Activated CD8-positive, alpha-beta T cell treated with anti-CD3 and anti-CD28 coated beads, Interleukin-2, amount 10 ng/mL, durations not matched to agents 7 days and 5 days (primary cell): Measurements from ENCODE around the gene ANO3. TPM values are rescaled to one million over a fixed set of nuclear protein-coding genes. Genes with fewer than 3 reads are reported as not detected.

Experiments
- ATAC-seq: fragments of 150-1000 bp; cut with Tn5 transposase; one replicate; pipeline ENCODE4 v1.10.0; 2021; ENCODE audit warnings: moderate library complexity
- CTCF ChIA-PET: fragments of 350-600 bp; sonication (Branson Sonifier 250); formaldehyde crosslinking; loops from one replicate; lab custom pipeline; 2021; ENCODE audit warnings: antibody characterized with exemption; lab: Charles Lee
- POLR2A ChIA-PET: fragments of 350-600 bp; sonication (Branson Sonifier 250); formaldehyde crosslinking; loops from one replicate; lab custom pipeline; 2021; ENCODE audit warnings: antibody characterized with exemption; lab: Charles Lee
- DNase-seq: peaks from one replicate; pipeline ENCODE4 v3.0.0-alpha.2; 2020
- H3K27ac Mint-ChIP-seq: one replicate; pipeline ENCODE4 v1.8.0; 2021; ENCODE audit warnings: mild to moderate bottlenecking, mixed read lengths
- H3K27me3 Mint-ChIP-seq: one replicate; pipeline ENCODE4 v1.8.0; 2021; ENCODE audit warnings: low read depth, mixed read lengths
- H3K36me3 Mint-ChIP-seq: one replicate; pipeline ENCODE4 v1.8.0; 2021; ENCODE audit warnings: low read depth, mixed read lengths
- H3K4me1 Mint-ChIP-seq: one replicate; pipeline ENCODE4 v1.8.0; 2021; ENCODE audit warnings: low read depth, mixed read lengths
- H3K4me3 Mint-ChIP-seq: one replicate; pipeline ENCODE4 v1.8.0; 2021; ENCODE audit warnings: mild to moderate bottlenecking, mixed read lengths
- H3K9me3 Mint-ChIP-seq: one replicate; pipeline ENCODE4 v1.8.0; 2022; ENCODE audit warnings: mixed read lengths; ENCODE audit not compliant: insufficient read depth
- total RNA-seq, 2 experiments: library from RNA; stranded (reverse); gene quantifications; one replicate each; pipeline ENCODE4 v1.2.3, GENCODE V29; 2021

Gene ANO3
- total RNA-seq, 2 experiments from 2014 or later: not detected

DNA sequence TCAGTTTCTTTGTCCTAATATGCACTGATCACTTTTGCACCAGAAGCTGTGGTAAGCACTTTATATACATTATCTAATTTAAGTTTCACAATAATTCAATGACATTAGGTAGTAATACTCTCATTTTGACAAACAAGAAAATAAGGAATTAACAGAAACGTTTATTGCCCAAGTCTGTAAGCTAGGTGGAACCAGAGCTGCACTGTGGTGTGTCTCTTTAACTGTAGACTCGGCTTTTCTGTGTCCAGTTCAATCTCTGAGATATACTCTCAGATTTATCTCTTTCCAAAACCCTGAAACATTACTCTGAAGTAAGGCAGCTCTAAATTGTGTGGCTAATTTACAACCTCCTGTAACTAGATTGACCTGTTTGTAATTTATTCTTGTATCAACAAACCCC is 139.1 kb downstream of the ANO3 start:
- H3K4me3 Mint-ChIP-seq: no peak overlapping the region
- CTCF ChIA-PET: no interaction called here
- POLR2A ChIA-PET: no interaction called here
- no peaks in the 10 kb centered on the region for H3K27me3 Mint-ChIP-seq
- no peaks in the 10 kb centered on the region for H3K4me1 Mint-ChIP-seq
- DNase-seq (no peak), ATAC-seq (no peak)
- H3K9me3 Mint-ChIP-seq: no peaks in the 10 kb centered on the region
- H3K36me3 Mint-ChIP-seq: no peaks in the 10 kb centered on the region
- no peak overlapping the region for H3K27ac Mint-ChIP-seq

GRCh38 chr11:26473216-26474194 is 141.6 kb downstream of the ANO3 start:
- no peaks in the 10 kb centered on the region for H3K27me3 Mint-ChIP-seq
- no peak overlapping the region for H3K27ac Mint-ChIP-seq
- no peaks in the 10 kb centered on the region for H3K36me3 Mint-ChIP-seq
- ChIA-PET POLR2A (no interaction called here), CTCF (no interaction called here)
- no peaks in the 10 kb centered on the region for H3K4me1 Mint-ChIP-seq
- DNase-seq (no peak), ATAC-seq (no peak)
- H3K9me3 Mint-ChIP-seq: no peaks in the 10 kb centered on the region
- H3K4me3 Mint-ChIP-seq: no peak overlapping the region

GRCh38 chr11:26474401-26474800 is 142.5 kb downstream of the ANO3 start:
- no peaks in the 10 kb centered on the region for H3K4me1 Mint-ChIP-seq
- H3K4me3 Mint-ChIP-seq: no peak overlapping the region
- no peaks in the 10 kb centered on the region for H3K36me3 Mint-ChIP-seq
- CTCF ChIA-PET: no interaction called here
- no peak overlapping the region for H3K27ac Mint-ChIP-seq
- no peaks in the 10 kb centered on the region for H3K27me3 Mint-ChIP-seq
- no peak for DNase-seq
- POLR2A ChIA-PET: no interaction called here
- H3K9me3 Mint-ChIP-seq: no peaks in the 10 kb centered on the region
- ATAC-seq: no peak

DNA sequence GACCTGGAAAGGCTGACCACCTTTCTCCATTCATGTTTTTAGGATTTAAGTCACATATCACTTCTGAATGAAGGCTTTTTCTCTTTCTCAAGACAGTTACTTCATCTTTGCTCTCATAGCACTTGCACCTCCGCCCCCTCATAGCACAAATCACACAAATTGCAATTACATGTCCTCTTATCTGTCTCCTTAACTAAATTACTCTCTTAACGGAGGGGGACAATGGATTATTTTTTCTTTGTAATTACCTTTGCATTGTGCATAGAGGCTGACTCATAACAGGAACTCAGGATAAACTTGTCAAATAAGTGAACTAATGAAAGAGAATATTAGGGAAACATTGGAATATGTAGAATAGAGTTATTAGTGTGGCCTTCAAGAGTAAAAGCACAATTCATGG is 145.5 kb downstream of the ANO3 start:
- POLR2A ChIA-PET: no interaction called here
- Mint-ChIP-seq H3K36me3 (no peaks in the 10 kb centered on the region), H3K27me3 (no peaks in the 10 kb centered on the region), H3K4me3 (no peak overlapping the region), H3K4me1 (no peaks in the 10 kb centered on the region), H3K9me3 (no peaks in the 10 kb centered on the region), H3K27ac (no peak overlapping the region)
- ATAC-seq (no peak), DNase-seq (no peak)
- CTCF ChIA-PET: no interaction called here

DNA sequence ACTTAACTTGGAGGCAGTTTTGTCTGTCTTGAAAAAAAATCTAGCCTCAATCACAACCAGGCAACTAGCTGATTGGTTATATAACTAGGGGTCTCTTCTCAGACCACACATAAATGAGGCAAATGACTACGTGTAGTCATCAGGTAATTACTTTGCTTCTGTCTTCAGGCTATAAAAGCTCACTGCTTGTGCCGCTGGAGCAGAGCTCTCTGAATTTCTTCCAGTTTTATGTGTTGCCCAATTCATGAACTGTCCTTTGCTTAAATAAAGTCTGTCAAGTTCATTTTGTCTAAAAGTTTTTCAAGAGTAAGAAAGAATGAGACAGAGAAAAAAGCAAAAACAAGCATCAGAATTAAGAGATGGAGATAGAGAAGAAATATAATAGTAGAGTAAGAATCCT is 146.8 kb downstream of the ANO3 start:
- CTCF ChIA-PET: no interaction called here
- ATAC-seq (no peak), DNase-seq (no peak)
- POLR2A ChIA-PET: no interaction called here
- no peaks in the 10 kb centered on the region for H3K4me1 Mint-ChIP-seq
- H3K27ac Mint-ChIP-seq: no peak overlapping the region
- no peaks in the 10 kb centered on the region for H3K27me3 Mint-ChIP-seq
- no peak overlapping the region for H3K4me3 Mint-ChIP-seq
- no peaks in the 10 kb centered on the region for H3K36me3 Mint-ChIP-seq
- peaks cover under 1% of the 10 kb centered on the region for H3K9me3 Mint-ChIP-seq

GRCh38 chr11:26480041-26480440 is 148.1 kb downstream of the ANO3 start:
- no peaks in the 10 kb centered on the region for H3K36me3 Mint-ChIP-seq
- CTCF ChIA-PET: no interaction called here
- no peak overlapping the region for H3K27ac Mint-ChIP-seq
- no peaks in the 10 kb centered on the region for H3K4me1 Mint-ChIP-seq
- no peak overlapping the region for H3K4me3 Mint-ChIP-seq
- DNase-seq (no peak), ATAC-seq (no peak)
- H3K9me3 Mint-ChIP-seq: peaks cover 5% of the 10 kb centered on the region
- H3K27me3 Mint-ChIP-seq: no peaks in the 10 kb centered on the region
- POLR2A ChIA-PET: no interaction called here

GRCh38 chr11:26483108-26483507 is 151.2 kb downstream of the ANO3 start:
- peaks cover 11% of the 10 kb centered on the region for H3K9me3 Mint-ChIP-seq
- no peaks in the 10 kb centered on the region for H3K4me1 Mint-ChIP-seq
- DNase-seq (no peak), ATAC-seq (no peak)
- H3K27ac Mint-ChIP-seq: no peak overlapping the region
- H3K4me3 Mint-ChIP-seq: no peak overlapping the region
- CTCF ChIA-PET: no interaction called here
- POLR2A ChIA-PET: no interaction called here
- H3K27me3 Mint-ChIP-seq: no peaks in the 10 kb centered on the region
- no peaks in the 10 kb centered on the region for H3K36me3 Mint-ChIP-seq

DNA sequence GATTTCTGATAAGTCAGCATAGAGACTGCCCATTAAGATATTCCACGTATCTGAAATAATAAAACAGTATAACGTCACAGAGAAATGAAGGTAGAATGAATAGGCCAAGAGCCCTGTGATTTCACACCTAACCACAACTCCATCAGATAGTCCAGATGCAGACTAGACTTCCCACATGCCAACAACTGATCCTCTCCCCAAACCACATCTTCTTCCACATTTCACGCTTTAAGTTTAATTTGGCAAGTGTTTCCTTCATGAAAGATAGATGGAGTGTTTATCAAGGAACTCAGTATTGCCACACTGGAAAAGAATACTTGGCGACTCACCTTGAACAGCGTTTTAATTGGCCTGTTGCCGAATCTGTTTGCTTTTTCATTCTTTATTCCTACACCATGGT is 158.6 kb downstream of the ANO3 start:
- ChIA-PET POLR2A (no interaction called here), CTCF (no interaction called here)
- Mint-ChIP-seq H3K27ac (no peak overlapping the region), H3K4me3 (no peak overlapping the region), H3K27me3 (no peaks in the 10 kb centered on the region), H3K36me3 (no peaks in the 10 kb centered on the region), H3K9me3 (peaks cover 11% of the 10 kb centered on the region), H3K4me1 (no peaks in the 10 kb centered on the region)
- ATAC-seq (no peak), DNase-seq (no peak)

DNA sequence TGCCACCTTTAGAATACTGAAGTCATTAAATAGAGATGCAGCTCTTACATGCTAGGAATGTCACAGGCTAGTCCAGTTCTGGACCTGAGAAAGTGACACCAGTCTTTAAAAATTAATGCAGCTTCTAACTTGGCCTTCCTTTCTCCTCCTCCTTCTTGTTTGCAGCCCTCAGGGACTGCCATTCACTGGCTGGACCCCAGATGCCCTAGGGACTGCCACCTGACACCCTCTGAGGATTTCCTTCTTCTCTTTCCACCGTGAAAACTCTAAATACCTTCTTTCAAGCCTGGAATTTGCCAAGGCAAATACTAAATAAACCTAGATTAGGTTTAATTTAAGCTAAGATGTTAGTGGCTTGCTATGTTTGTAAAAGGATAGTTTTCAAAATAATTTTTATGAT is 161.7 kb downstream of the ANO3 start:
- H3K4me1 Mint-ChIP-seq: no peaks in the 10 kb centered on the region
- DNase-seq (no peak), ATAC-seq (no peak)
- H3K9me3 Mint-ChIP-seq: peaks cover 10% of the 10 kb centered on the region
- H3K27ac Mint-ChIP-seq: no peak overlapping the region
- POLR2A ChIA-PET: no interaction called here
- no peak overlapping the region for H3K4me3 Mint-ChIP-seq
- CTCF ChIA-PET: no interaction called here
- no peaks in the 10 kb centered on the region for H3K36me3 Mint-ChIP-seq
- no peaks in the 10 kb centered on the region for H3K27me3 Mint-ChIP-seq

GRCh38 chr11:26507229-26507628 is 175.3 kb downstream of the ANO3 start:
- Mint-ChIP-seq H3K9me3 (peaks cover 12% of the 10 kb centered on the region), H3K4me3 (no peak overlapping the region), H3K27me3 (no peaks in the 10 kb centered on the region), H3K36me3 (no peaks in the 10 kb centered on the region), H3K4me1 (no peaks in the 10 kb centered on the region), H3K27ac (no peak overlapping the region)
- DNase-seq (no peak), ATAC-seq (no peak)
- CTCF ChIA-PET: no interaction called here
- POLR2A ChIA-PET: no interaction called here

DNA sequence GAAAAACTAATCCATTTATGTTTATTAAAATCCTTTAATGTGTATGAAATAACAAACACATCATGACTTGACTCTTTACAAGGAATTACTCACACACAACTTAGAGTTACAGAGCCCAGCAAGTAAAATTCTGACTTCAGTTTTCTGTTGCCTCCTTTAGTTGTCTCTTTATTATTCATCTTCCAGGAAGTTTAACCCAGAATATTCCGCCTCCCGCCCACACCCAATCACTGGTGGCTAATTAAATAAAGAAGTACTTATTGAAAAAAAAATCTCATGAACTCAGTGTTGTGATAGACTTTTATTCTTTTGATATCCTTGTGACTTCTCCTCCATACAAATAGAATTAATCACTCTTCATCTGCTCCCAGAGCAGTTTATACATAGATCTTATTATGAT is 178.2 kb downstream of the ANO3 start:
- Mint-ChIP-seq H3K36me3 (no peaks in the 10 kb centered on the region), H3K27ac (no peak overlapping the region), H3K27me3 (no peaks in the 10 kb centered on the region), H3K9me3 (peaks cover 12% of the 10 kb centered on the region), H3K4me3 (no peak overlapping the region), H3K4me1 (no peaks in the 10 kb centered on the region)
- no peak for ATAC-seq
- POLR2A ChIA-PET: no interaction called here
- CTCF ChIA-PET: no interaction called here
- DNase-seq: no peak

- Mint-ChIP-seq H3K36me3 (no peaks in the 10 kb centered on the region), H3K27ac (no peak overlapping the region), H3K9me3 (peaks cover 12% of the 10 kb centered on the region), H3K27me3 (no peaks in the 10 kb centered on the region), H3K4me1 (no peaks in the 10 kb centered on the region), H3K4me3 (no peak overlapping the region)
- no peak for DNase-seq
- ChIA-PET CTCF (no interaction called here), POLR2A (no interaction called here)
- ATAC-seq: no peak
Measured at GRCh38 chr11:26510756-26511155, 178.8 kb downstream of the ANO3 start.
